Measurements from ENCODE around the gene ZNF385A. TPM values are rescaled to one million over a fixed set of nuclear protein-coding genes. Genes with fewer than 3 reads are reported as not detected.
A peak's percentile ranks its signal among the peaks of the same experiment; 100 is the strongest.

The ZNF385A gene
- total RNA-seq, 4 donors from 2014 or later, result 0.26 to 16.9 (median 3.2) TPM

GRCh38 chr12:54404061-54405004 lies 19.8 kb upstream of the ZNF385A start:
- Histone ChIP-seq H3K4me3 (no peak overlapping the region), H3K36me3 (no peaks in the 10 kb centered on the region), H3K27ac (peak overlapping the region; percentile 31 to 61), H3K27me3 (no peaks in the 10 kb centered on the region), H3K9me3 (no peaks in the 10 kb centered on the region), H3K4me1 (no peaks in the 10 kb centered on the region)
- TF ChIP-seq CTCF (IDR thresholded peaks at IDR 0.05), result peak; percentile 60 to 94 (median 78)
- no peak for TF ChIP-seq POLR2A (IDR thresholded peaks at IDR 0.05)
- DNase-seq, result peak; percentile 53 to 72
- intact Hi-C loops (cut with DNase I; ENCODE audit: low total_unique reads), result no loop called here

- Histone ChIP-seq H3K4me1 (no peaks in the 10 kb centered on the region), H3K27me3 (no peaks in the 10 kb centered on the region), H3K27ac (no peak overlapping the region), H3K9me3 (no peaks in the 10 kb centered on the region), H3K4me3 (no peak overlapping the region), H3K36me3 (no peaks in the 10 kb centered on the region)
- intact Hi-C loops (cut with DNase I; ENCODE audit: low total_unique reads), result no loop called here
- DNase-seq, result no peak
- TF ChIP-seq CTCF (IDR thresholded peaks at IDR 0.05) (no peak), POLR2A (IDR thresholded peaks at IDR 0.05) (no peak)
Observed at GRCh38 chr12:54401119-54401518, 16.6 kb upstream of the ZNF385A start.

- intact Hi-C loops (cut with DNase I; ENCODE audit: low total_unique reads), result loop anchor here (2.0 kb wide), 1 partner anchor 40 kb away; no protein-coding TSS in a partner anchor
- Histone ChIP-seq H3K36me3 (no peaks in the 10 kb centered on the region), H3K4me1 (no peaks in the 10 kb centered on the region), H3K27me3 (no peaks in the 10 kb centered on the region), H3K27ac (peak overlapping the region in 1 of 2 donors; percentile 1), H3K9me3 (no peaks in the 10 kb centered on the region), H3K4me3 (no peak overlapping the region)
- TF ChIP-seq POLR2A (IDR thresholded peaks at IDR 0.05) (no peak), CTCF (IDR thresholded peaks at IDR 0.05) (peak; percentile 98 to 99 (median 98))
- peak; percentile 89 to 90 for DNase-seq
Observed at GRCh38 chr12:54398995-54399793, 14.7 kb upstream of the ZNF385A start.

GRCh38 chr12:54398218-54398617 lies 13.7 kb upstream of the ZNF385A start:
- TF ChIP-seq CTCF (IDR thresholded peaks at IDR 0.05) (no peak), POLR2A (IDR thresholded peaks at IDR 0.05) (no peak)
- Histone ChIP-seq H3K4me1 (no peaks in the 10 kb centered on the region), H3K27me3 (no peaks in the 10 kb centered on the region), H3K27ac (no peak overlapping the region), H3K36me3 (no peaks in the 10 kb centered on the region), H3K4me3 (no peak overlapping the region), H3K9me3 (no peaks in the 10 kb centered on the region)
- intact Hi-C loops (cut with DNase I; ENCODE audit: low total_unique reads), result loop anchor here (2.0 kb wide), 1 partner anchor 41 kb away; no protein-coding TSS in a partner anchor
- no peak for DNase-seq
